ENCODE measurements around the gene NLK. TPM values are rescaled to one million over a fixed set of nuclear protein-coding genes. Genes with fewer than 3 reads are reported as not detected.

Gene NLK
- total and polyA plus RNA-seq, 8 donors: 18.8 to 21.3 (median 20.1) TPM

DNA sequence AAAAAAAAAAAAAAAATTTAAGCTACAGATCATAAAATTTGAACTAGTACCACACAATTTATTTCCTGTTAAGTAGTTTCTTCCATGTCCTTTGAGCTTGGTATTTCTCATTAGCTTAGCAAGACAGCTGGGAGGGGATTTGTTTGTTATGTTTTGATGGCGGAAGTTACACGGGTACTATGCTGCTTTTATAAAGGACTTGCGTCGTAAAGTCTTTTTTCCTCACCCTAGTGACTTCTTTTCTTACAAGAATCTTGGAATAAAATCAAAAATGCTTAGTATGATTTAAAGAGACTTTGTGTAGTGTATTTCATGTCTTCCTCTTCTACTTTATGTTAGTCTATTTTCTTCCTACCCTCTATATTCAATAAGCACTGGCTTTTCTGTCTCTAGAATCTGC lies 89.1 kb downstream of the NLK start:
- Histone ChIP-seq H3K27me3 (no peaks in the 10 kb centered on the region), H3K9me3 (no peaks in the 10 kb centered on the region), H3K36me3 (peaks cover 0 to 25% of the 10 kb centered on the region in 2 donors), H3K27ac (no peak overlapping the region), H3K4me3 (no peak overlapping the region), H3K4me1 (no peaks in the 10 kb centered on the region)
- intact Hi-C loops (cut with DNase I): no loop called here
- DNase-seq (no peak), ATAC-seq (no peak)
- TF ChIP-seq, protein P1, sequence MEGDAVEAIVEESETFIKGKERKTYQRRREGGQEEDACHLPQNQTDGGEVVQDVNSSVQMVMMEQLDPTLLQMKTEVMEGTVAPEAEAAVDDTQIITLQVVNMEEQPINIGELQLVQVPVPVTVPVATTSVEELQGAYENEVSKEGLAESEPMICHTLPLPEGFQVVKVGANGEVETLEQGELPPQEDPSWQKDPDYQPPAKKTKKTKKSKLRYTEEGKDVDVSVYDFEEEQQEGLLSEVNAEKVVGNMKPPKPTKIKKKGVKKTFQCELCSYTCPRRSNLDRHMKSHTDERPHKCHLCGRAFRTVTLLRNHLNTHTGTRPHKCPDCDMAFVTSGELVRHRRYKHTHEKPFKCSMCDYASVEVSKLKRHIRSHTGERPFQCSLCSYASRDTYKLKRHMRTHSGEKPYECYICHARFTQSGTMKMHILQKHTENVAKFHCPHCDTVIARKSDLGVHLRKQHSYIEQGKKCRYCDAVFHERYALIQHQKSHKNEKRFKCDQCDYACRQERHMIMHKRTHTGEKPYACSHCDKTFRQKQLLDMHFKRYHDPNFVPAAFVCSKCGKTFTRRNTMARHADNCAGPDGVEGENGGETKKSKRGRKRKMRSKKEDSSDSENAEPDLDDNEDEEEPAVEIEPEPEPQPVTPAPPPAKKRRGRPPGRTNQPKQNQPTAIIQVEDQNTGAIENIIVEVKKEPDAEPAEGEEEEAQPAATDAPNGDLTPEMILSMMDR (IDR thresholded peaks at IDR 0.05): no peak

DNA sequence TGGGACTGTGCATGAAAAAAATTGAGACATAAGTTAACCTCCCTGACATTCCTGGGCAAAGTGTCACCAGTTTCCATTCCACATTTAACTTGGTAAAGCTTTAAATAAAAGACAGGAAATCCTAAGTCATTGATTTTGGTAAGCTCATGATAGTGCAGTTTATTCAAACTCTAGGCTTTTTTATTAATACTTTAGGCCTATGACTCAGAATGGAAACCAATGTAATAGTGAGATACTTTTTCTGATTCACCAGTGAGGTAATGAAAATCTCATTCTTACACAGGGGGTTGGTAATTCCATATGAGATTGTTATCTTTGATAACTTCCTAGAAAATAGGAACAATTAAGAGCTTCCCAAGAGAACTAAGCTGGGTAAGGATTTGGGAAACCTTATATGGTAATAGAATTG lies 91.1 kb downstream of the NLK start:
- no peak overlapping the region for H3K27ac ChIP-seq
- TF ChIP-seq, protein P1 (IDR thresholded peaks at IDR 0.05): no peak
- H3K9me3 ChIP-seq: no peaks in the 10 kb centered on the region
- intact Hi-C loops (cut with DNase I): no loop called here
- H3K4me1 ChIP-seq: no peaks in the 10 kb centered on the region
- peaks cover 0 to 25% of the 10 kb centered on the region in 2 donors for H3K36me3 ChIP-seq
- DNase-seq: no peak
- H3K27me3 ChIP-seq: no peaks in the 10 kb centered on the region
- ATAC-seq: no peak
- no peak overlapping the region for H3K4me3 ChIP-seq

DNA sequence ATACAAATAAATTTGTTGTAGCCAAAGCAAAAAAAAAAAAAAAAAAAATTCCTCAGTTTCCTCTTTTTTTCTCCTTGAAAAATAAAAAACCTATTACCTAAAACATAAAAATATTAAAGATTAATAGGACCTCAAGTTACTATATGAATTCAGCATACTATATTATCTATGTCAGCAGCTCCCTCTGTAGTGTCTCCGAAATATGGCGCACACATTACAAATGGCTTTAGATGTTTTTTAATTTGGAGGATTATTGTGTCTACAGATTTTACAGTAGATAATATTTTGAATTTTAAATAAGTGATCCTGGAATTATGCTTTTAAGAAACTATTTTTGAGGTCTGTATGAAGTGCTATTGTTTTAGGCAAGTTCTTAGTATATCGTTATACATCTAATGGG lies 94.4 kb downstream of the NLK start:
- no peak overlapping the region for H3K4me3 ChIP-seq
- no peaks in the 10 kb centered on the region for H3K27me3 ChIP-seq
- no peak for ATAC-seq
- H3K36me3 ChIP-seq: peaks cover 0 to 25% of the 10 kb centered on the region in 2 donors
- no peaks in the 10 kb centered on the region for H3K4me1 ChIP-seq
- no peak overlapping the region for H3K27ac ChIP-seq
- no peaks in the 10 kb centered on the region for H3K9me3 ChIP-seq
- TF ChIP-seq, protein P1 (IDR thresholded peaks at IDR 0.05): no peak
- intact Hi-C loops (cut with DNase I): no loop called here
- DNase-seq: no peak

DNA sequence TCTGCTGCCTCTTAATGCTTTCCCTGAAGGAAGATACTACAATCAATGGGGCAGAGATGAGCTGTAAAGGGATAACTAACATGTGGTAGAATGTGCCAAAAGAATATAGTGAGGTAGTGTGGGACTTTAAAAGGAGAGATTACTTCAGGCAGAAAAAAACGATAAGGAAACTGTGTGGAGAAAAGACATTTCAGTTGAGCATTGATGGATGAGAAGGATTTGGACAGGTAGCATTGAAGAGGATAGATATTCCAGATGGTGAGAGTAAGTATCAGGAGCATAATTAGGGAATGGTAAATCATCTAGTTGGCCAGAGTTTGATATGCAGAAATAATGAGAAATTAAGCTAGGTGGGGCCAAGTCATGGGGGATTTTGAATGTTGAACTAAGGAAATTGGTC lies 97.3 kb downstream of the NLK start:
- no peaks in the 10 kb centered on the region for H3K4me1 ChIP-seq
- H3K36me3 ChIP-seq: peaks cover 0 to 3% of the 10 kb centered on the region in 2 donors
- TF ChIP-seq, protein P1 (IDR thresholded peaks at IDR 0.05): no peak
- intact Hi-C loops (cut with DNase I): no loop called here
- no peak for ATAC-seq
- DNase-seq: no peak
- H3K4me3 ChIP-seq: no peak overlapping the region
- H3K9me3 ChIP-seq: no peaks in the 10 kb centered on the region
- no peaks in the 10 kb centered on the region for H3K27me3 ChIP-seq
- H3K27ac ChIP-seq: no peak overlapping the region

DNA sequence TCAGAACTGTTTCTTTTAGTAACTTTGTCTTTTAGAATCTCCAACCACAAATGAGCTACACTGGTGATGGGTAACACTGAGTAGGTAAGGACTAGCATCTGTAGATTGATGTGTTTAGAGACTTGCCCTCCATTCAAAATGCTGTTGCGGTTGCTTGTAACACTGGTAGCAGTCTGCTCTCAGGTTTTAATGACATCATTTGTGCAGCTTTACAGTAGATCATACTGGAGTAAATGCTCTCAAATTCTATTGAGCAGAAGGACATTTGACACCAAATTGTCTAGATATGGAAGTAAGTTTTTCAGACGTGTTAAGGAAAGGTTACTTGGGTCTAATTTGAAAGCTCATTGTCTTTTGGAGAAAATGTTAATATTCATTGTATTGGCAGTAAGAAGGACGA lies 98.8 kb downstream of the NLK start:
- Histone ChIP-seq H3K4me3 (no peak overlapping the region), H3K9me3 (no peaks in the 10 kb centered on the region), H3K4me1 (no peaks in the 10 kb centered on the region), H3K36me3 (peaks cover 0 to 3% of the 10 kb centered on the region in 2 donors), H3K27me3 (no peaks in the 10 kb centered on the region), H3K27ac (no peak overlapping the region)
- DNase-seq (no peak), ATAC-seq (no peak)
- TF ChIP-seq, protein P1 (IDR thresholded peaks at IDR 0.05): no peak
- intact Hi-C loops (cut with DNase I): no loop called here

All from left lung (tissue), 10 donors.